Measurements from ENCODE around the gene IL22RA1.

IL22RA1 gene

GRCh38 chr1:24084050-24084449 is 58.9 kb downstream of the IL22RA1 start:
- intact Hi-C loops (cut with DNase I), result no loop called here

GRCh38 chr1:24082372-24082771 is 60.6 kb downstream of the IL22RA1 start:
- intact Hi-C loops (cut with DNase I), result no loop called here
- peak in 3 of 10 donors; percentile 28 to 79 (median 74) for DNase-seq

More at GRCh38 chr1:24084050-24084449, 58.9 kb downstream of the IL22RA1 start:
- no peak for DNase-seq

GRCh38 chr1:24081190-24081589 is 61.8 kb downstream of the IL22RA1 start:
- intact Hi-C loops (cut with DNase I), result no loop called here
- DNase-seq, result peak in 3 of 10 donors; percentile 43 to 66 (median 51)

- intact Hi-C loops (cut with DNase I), result no loop called here
- DNase-seq, result peak in 3 of 10 donors; percentile 38 to 67 (median 44)
These were observed 62.8 kb downstream of the IL22RA1 start for GRCh38 chr1:24080131-24080530.

- intact Hi-C loops (cut with DNase I), result no loop called here
- DNase-seq, result peak in 3 of 10 donors; percentile 39 to 66 (median 43)
These were observed 65.5 kb downstream of the IL22RA1 start for GRCh38 chr1:24077278-24077978.

- peak in 3 of 10 donors; percentile 23 to 77 (median 67) for DNase-seq
- intact Hi-C loops (cut with DNase I), result no loop called here
These were observed 67.0 kb downstream of the IL22RA1 start for GRCh38 chr1:24075946-24076345.

- intact Hi-C loops (cut with DNase I), result no loop called here
- DNase-seq, result peak in 1 of 10 donors; percentile 25
These were observed 67.4 kb downstream of the IL22RA1 start for GRCh38 chr1:24075590-24075854.

GRCh38 chr1:24074817-24075589 is 67.9 kb downstream of the IL22RA1 start:
- DNase-seq, result peak in 3 of 10 donors; percentile 5 to 52 (median 13)
- intact Hi-C loops (cut with DNase I), result no loop called here

- intact Hi-C loops (cut with DNase I), result no loop called here
- peak in 3 of 10 donors; percentile 44 to 46 (median 46) for DNase-seq
These were observed 68.7 kb downstream of the IL22RA1 start for GRCh38 chr1:24074196-24074595.

- peak in 3 of 10 donors; percentile 54 to 70 (median 55) for DNase-seq
- intact Hi-C loops (cut with DNase I), result no loop called here
These were observed 71.0 kb downstream of the IL22RA1 start for GRCh38 chr1:24071941-24072340.

GRCh38 chr1:24070821-24071393 is 72.0 kb downstream of the IL22RA1 start:
- peak; percentile 37 to 96 (median 76) for DNase-seq
- intact Hi-C loops (cut with DNase I), result no loop called here

GRCh38 chr1:24069817-24070216 is 73.1 kb downstream of the IL22RA1 start:
- intact Hi-C loops (cut with DNase I), result loop anchor here (5.0 kb wide), 1 partner anchor 322 kb away; no protein-coding TSS in a partner anchor
- DNase-seq, result peak in 1 of 10 donors; percentile 62
